Immature natural killer cell (primary cell): ENCODE data around the gene SCYGR5. TPM values are rescaled to one million over a fixed set of nuclear protein-coding genes. Genes with fewer than 3 reads are reported as not detected.
"Not testable (repeated sequence)": the region's sequence is repeated elsewhere in the genome, so short reads cannot be mapped to it uniquely, and the experiment has no call there.

Experiments used
- DNase-seq, 3 donors: peaks; one replicate each; pipeline ENCODE4 v3.0.0; 2022; ENCODE audit warnings: mixed read lengths in 1 of 3
- H3K27ac Mint-ChIP-seq, 6 donors: one replicate each; pipeline ENCODE4 v1.8.0; 2020; ENCODE audit warnings: mixed read lengths in 6 of 6, mild to moderate bottlenecking in 5 of 6, inconsistent platforms in 4 of 6, moderate library complexity in 3 of 6
- H3K27me3 Mint-ChIP-seq, 3 donors: one replicate each; pipeline ENCODE4 v1.8.0; 2020 to 2021; ENCODE audit warnings: low read depth in 3 of 3, mild to moderate bottlenecking in 3 of 3, mixed read lengths in 3 of 3, moderate library complexity in 3 of 3, inconsistent platforms in 1 of 3
- H3K36me3 Mint-ChIP-seq, 3 donors: one replicate each; pipeline ENCODE4 v1.8.0; 2020; ENCODE audit warnings: mixed read lengths in 3 of 3, inconsistent platforms in 2 of 3, mild to moderate bottlenecking in 2 of 3
- H3K4me1 Mint-ChIP-seq, 2 donors: one replicate each; pipeline ENCODE4 v1.8.0; 2020; ENCODE audit warnings: inconsistent platforms in 2 of 2, mild to moderate bottlenecking in 2 of 2, mixed read lengths in 2 of 2, moderate library complexity in 1 of 2
- H3K4me3 Mint-ChIP-seq, 5 donors: one replicate each; pipeline ENCODE4 v1.8.0; 2020; ENCODE audit warnings: mild to moderate bottlenecking in 5 of 5, mixed read lengths in 5 of 5, inconsistent platforms in 3 of 5, moderate library complexity in 3 of 5
- H3K9me3 Mint-ChIP-seq, 6 donors: one replicate each; pipeline ENCODE4 v1.8.0; 2020; ENCODE audit warnings: mild to moderate bottlenecking in 6 of 6, mixed read lengths in 6 of 6, inconsistent platforms in 4 of 6, moderate library complexity in 3 of 6
- polyA plus RNA-seq, 3 donors: library from polyadenylated mRNA; unstranded; fragments of 300-500 nt; fragmentation: Illumina TruSeq; gene quantifications; one replicate each; pipeline ENCODE4 v1.2.3, GENCODE V29; 2021

The SCYGR5 gene
- polyA plus RNA-seq, 3 donors from 2014 or later: not detected

GRCh38 chr2:227655454-227655853 lies 11.2 kb upstream of the SCYGR5 start:
- Mint-ChIP-seq H3K4me3 (no peak overlapping the region), H3K27ac (no peak overlapping the region), H3K9me3 (no peaks in the 10 kb centered on the region), H3K36me3 (no peaks in the 10 kb centered on the region), H3K27me3 (peaks cover 0 to 7% (median 4%) of the 10 kb centered on the region in 3 donors), H3K4me1 (no peaks in the 10 kb centered on the region)
- no peak for DNase-seq

- no peak for DNase-seq
- H3K4me3 Mint-ChIP-seq: no peak overlapping the region
- no peak overlapping the region for H3K27ac Mint-ChIP-seq
- no peaks in the 10 kb centered on the region for H3K9me3 Mint-ChIP-seq
- H3K27me3 Mint-ChIP-seq: peaks cover 0 to 7% (median 4%) of the 10 kb centered on the region in 3 donors
- H3K36me3 Mint-ChIP-seq: no peaks in the 10 kb centered on the region
- no peaks in the 10 kb centered on the region for H3K4me1 Mint-ChIP-seq
Measured at GRCh38 chr2:227657199-227657845, 9.3 kb upstream of the SCYGR5 start.

- no peak for DNase-seq
- no peaks in the 10 kb centered on the region for H3K36me3 Mint-ChIP-seq
- H3K4me3 Mint-ChIP-seq: no peak overlapping the region
- H3K27me3 Mint-ChIP-seq: peaks cover 0 to 7% (median 2%) of the 10 kb centered on the region in 3 donors
- H3K27ac Mint-ChIP-seq: no peak overlapping the region
- H3K4me1 Mint-ChIP-seq: no peaks in the 10 kb centered on the region
- H3K9me3 Mint-ChIP-seq: no peaks in the 10 kb centered on the region
Measured at GRCh38 chr2:227661025-227661649, 5.5 kb upstream of the SCYGR5 start.

- H3K36me3 Mint-ChIP-seq: no peaks in the 10 kb centered on the region
- no peak for DNase-seq
- peaks cover 0 to 7% (median 2%) of the 10 kb centered on the region in 3 donors for H3K27me3 Mint-ChIP-seq
- H3K4me1 Mint-ChIP-seq: no peaks in the 10 kb centered on the region
- H3K4me3 Mint-ChIP-seq: no peak overlapping the region
- H3K9me3 Mint-ChIP-seq: no peaks in the 10 kb centered on the region
- no peak overlapping the region for H3K27ac Mint-ChIP-seq
Measured at GRCh38 chr2:227661827-227662226, 4.8 kb upstream of the SCYGR5 start.

DNA sequence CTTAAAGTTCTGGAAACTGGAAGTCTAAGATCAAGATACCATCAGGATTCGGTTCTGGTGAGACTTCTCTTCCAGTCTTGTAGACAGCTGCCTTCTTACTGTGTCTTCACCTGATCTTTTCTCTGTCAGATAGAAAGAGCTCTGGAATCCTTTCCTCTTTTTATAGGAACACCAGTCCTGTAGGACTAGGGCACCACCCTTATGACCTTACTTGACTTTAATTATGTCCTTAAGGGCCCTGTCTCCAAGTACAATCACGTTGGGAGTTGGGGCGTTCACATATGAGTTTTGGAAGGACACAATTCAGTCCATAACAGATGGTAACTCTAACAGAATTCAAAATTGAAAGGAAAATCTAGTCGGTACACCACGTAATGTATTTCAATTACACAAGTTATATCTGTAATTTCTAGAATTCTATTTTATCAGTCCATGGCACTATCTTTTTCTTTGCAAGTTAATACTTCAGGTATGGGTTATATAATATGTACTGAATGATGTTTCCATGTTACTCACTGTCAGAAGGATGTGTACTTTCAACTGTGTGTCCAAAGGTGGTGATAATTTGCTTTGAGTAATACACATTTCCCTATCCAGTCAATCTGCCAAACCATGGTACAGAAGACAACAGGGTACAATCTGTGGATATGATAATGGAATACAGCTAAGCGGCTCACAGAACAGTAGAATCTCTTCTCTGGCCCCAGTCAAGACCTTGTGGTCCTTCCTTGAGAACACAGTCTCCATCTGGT lies 1.2 kb upstream of the SCYGR5 start:
- Mint-ChIP-seq H3K4me1 (no peaks in the 10 kb centered on the region), H3K4me3 (no peak overlapping the region), H3K27ac (no peak overlapping the region), H3K9me3 (no peaks in the 10 kb centered on the region), H3K36me3 (no peaks in the 10 kb centered on the region), H3K27me3 (no peaks in the 10 kb centered on the region)
- DNase-seq: no peak

DNA sequence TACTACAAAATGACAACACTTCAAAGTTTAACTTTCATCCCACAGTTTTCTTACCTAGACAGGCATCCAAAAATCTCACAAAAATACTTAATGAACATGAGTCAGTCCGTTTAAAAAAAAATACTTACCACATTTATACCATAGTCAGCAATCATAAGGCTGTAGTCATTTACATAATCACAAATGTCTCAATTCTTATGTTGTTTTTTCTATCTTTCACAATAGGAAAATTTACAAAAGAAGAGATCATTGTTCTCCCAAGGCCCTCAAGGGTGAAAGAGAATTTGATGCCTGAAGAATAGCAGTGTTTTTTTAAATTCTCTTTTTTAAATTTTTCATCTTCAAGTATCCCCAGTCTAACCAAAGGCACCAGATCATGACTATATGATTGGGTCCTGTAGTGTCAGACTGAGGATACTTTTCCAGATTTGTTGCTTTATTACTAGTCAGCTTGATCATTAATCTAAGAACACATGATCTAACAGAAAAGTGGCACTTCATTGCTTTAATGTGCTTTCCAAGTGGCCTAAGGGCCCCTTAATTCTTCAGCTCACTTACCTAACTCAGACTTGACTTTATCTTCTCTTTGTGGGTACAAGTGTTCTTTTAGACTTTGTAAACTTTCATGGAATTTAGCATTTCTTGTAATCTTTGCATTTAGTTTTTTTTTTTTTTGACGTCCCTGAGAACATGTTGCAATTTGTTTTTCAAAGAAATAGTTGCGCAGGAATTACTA lies 4.7 kb downstream of the SCYGR5 start:
- Mint-ChIP-seq H3K9me3 (no peaks in the 10 kb centered on the region), H3K36me3 (no peaks in the 10 kb centered on the region), H3K4me3 (no peak overlapping the region), H3K27me3 (peaks cover 2 to 10% (median 2%) of the 10 kb centered on the region in 3 donors), H3K27ac (no peak overlapping the region), H3K4me1 (no peaks in the 10 kb centered on the region)
- DNase-seq: no peak

DNA sequence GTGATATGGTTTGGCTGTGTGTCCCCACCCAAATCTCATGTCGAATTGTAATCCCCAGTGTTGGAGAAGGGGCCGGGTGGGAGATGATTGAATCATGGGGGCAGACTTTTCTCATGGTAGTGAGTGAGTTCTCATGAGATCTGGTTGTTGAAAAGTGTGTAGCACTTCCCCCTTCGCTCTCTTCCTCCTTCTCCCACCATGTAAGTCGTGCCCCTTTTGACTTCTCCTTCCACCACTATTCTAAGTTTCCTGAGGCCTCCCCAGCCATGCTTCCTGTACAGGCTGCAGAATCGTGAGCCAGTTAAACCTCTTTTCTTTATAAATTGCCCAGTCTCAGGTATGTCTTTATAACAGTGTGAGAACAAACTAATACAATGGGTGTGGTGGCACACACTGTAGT lies 7.0 kb downstream of the SCYGR5 start:
- H3K4me3 Mint-ChIP-seq, H3K36me3 Mint-ChIP-seq, H3K4me1 Mint-ChIP-seq, DNase-seq, H3K9me3 Mint-ChIP-seq, H3K27ac Mint-ChIP-seq: not testable (repeated sequence)
- peaks cover 2 to 10% (median 2%) of the 10 kb centered on the region in 3 donors for H3K27me3 Mint-ChIP-seq

DNA sequence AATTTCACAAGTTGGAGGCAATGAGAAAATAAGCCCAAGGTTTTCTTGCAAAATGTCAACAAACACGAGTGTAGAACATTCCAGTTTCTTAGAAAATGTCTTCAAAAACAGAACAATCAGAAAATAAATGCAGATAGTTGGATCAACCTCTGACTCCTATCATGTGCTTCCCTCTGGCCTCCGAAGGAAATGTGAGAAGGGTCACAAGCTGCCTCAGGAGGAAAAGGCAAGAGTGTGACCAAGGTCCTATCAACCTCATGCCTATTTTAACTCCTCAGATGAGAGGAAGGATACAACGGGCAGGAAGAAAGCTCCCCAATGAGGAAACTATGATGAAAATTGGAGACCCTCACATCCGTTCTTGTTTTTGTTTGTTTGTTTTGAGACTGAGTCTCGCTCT lies 7.9 kb downstream of the SCYGR5 start:
- Mint-ChIP-seq H3K27ac (no peak overlapping the region), H3K27me3 (peaks cover 2 to 10% (median 2%) of the 10 kb centered on the region in 3 donors), H3K36me3 (no peaks in the 10 kb centered on the region), H3K4me3 (no peak overlapping the region), H3K9me3 (no peaks in the 10 kb centered on the region), H3K4me1 (no peaks in the 10 kb centered on the region)
- DNase-seq: no peak

GRCh38 chr2:227677928-227678327 lies 11.3 kb downstream of the SCYGR5 start:
- Mint-ChIP-seq H3K4me3 (no peak overlapping the region), H3K27ac (no peak overlapping the region), H3K27me3 (peaks cover 0 to 5% (median 2%) of the 10 kb centered on the region in 3 donors), H3K9me3 (no peaks in the 10 kb centered on the region), H3K36me3 (no peaks in the 10 kb centered on the region), H3K4me1 (no peaks in the 10 kb centered on the region)
- DNase-seq: no peak

DNA sequence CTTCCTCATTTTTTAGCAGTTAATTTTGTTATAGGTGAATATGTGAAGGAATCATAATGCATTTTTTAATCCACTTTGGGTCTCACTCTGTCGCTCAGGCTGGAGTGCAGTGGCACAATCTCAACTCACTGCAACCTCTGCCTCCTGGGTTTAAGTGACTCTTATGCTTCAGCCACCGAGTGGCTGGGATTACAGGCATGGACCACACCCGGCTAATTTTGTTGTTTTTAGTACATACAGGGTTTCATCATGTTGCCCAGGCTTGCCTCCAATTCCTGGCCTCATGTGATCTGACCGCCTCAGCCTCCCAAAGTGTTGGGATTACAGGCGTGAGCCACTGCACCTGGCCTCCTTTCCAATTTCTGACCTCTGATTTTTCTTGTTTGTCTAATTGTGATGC lies 17.7 kb downstream of the SCYGR5 start:
- H3K27ac Mint-ChIP-seq: no peak overlapping the region
- no peaks in the 10 kb centered on the region for H3K9me3 Mint-ChIP-seq
- H3K4me3 Mint-ChIP-seq: no peak overlapping the region
- DNase-seq: no peak
- no peaks in the 10 kb centered on the region for H3K4me1 Mint-ChIP-seq
- H3K36me3 Mint-ChIP-seq: no peaks in the 10 kb centered on the region
- peaks cover 0 to 3% (median 0%) of the 10 kb centered on the region in 3 donors for H3K27me3 Mint-ChIP-seq

DNA sequence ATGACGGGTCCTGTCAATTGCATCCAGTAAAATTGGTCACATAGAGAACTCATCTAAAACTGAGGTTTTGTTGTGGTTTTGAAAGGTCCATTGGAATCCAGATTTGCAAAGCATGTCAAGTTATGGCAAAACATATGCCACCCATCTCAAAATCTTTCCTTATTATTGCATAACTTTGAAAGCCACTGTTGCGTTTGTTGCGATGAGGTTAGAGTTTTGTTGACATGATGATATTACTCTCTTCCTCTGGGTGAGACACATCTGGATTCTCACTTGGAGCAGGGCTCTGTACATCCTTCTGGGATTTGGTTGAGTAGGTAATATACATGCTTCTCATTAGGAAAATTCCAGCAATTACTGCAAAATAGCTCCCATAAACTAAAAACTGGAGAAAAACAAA lies 20.6 kb downstream of the SCYGR5 start:
- no peaks in the 10 kb centered on the region for H3K4me1 Mint-ChIP-seq
- no peak for DNase-seq
- no peaks in the 10 kb centered on the region for H3K36me3 Mint-ChIP-seq
- no peak overlapping the region for H3K4me3 Mint-ChIP-seq
- H3K9me3 Mint-ChIP-seq: peaks cover 0 to 5% (median 0%) of the 10 kb centered on the region in 6 donors
- H3K27ac Mint-ChIP-seq: no peak overlapping the region
- H3K27me3 Mint-ChIP-seq: peaks cover 0 to 3% (median 2%) of the 10 kb centered on the region in 3 donors

DNA sequence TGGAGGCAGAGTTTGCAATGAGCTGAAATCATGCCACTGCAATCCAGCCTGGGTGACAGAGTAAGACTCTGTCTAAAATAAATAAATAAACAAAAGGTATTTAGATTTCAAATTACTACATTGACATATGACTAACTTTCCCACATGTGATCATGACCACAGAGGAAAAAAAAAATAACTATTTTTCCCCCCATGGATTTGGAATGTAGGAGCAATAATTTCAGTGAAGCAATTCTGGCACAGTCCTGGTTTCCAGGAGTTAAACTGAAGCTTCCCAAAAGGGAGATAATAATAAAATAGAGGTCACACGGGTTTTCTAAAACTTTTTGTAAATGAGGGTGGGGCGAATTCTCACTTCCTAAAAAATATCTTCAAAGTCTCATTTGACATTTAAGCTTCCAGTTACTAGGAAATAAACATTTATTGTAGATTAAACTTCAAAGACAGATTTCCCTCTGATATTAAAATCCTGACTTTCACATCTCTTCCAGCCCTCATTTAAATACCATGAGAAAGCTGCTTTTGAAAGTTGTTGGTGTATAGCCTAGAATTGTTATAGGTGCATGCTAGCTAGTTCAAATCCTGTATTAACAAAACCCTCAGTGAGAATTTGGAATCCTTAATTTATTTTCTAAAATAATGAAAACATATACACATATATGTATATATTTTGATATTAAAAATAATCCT lies 30.5 kb downstream of the SCYGR5 start:
- Mint-ChIP-seq H3K27me3 (peaks cover 0 to 6% (median 4%) of the 10 kb centered on the region in 3 donors), H3K9me3 (peaks cover 0 to 3% (median 0%) of the 10 kb centered on the region in 6 donors), H3K4me3 (no peak overlapping the region), H3K4me1 (no peaks in the 10 kb centered on the region), H3K27ac (no peak overlapping the region), H3K36me3 (no peaks in the 10 kb centered on the region)
- DNase-seq: no peak

DNA sequence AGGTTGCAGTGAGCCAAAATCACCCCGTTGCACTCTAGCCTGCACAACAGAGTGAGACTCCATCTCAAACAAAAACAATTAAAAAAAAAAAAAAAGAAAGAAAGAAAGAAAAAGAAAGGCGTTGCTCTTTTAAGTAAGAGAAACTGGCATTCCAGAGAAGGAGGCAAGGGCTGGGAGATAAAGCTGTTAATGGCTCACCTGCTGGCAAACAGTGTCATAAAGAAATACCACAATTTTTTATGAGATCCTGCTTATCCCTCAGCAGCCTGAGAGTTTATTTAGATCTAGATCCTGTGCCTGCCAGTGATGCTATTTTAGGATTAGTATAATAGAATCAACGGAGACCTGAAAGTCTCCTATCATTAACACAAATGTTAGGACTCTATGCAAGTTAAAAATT lies 35.0 kb downstream of the SCYGR5 start:
- H3K4me3 Mint-ChIP-seq: no peak overlapping the region
- H3K36me3 Mint-ChIP-seq: no peaks in the 10 kb centered on the region
- H3K9me3 Mint-ChIP-seq: peaks cover 0 to 2% (median 0%) of the 10 kb centered on the region in 6 donors
- no peak for DNase-seq
- H3K4me1 Mint-ChIP-seq: no peaks in the 10 kb centered on the region
- no peak overlapping the region for H3K27ac Mint-ChIP-seq
- peaks cover 2 to 4% (median 3%) of the 10 kb centered on the region in 3 donors for H3K27me3 Mint-ChIP-seq
